ENCODE measurements around the gene IL36RN.

DNA sequence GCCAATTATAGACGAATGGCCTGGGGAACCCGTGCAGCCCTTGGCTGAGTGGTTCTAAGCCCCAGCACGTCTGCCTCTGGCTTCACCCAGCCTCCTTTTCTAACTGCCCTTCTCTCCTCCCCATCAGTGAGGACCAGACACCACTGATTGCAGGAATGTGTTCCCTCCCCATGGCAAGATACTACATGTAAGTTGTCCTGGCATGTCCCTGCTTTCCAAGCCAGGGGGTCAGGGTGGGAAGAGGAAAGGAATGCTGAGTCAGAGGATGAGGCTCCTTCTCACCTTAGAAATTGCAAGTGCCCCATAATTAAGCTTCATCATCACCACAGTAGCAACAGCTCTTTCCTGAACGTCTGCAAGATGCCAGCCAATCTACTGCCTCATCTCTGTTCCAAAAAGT, 13.6 kb downstream of the IL36RN start:
- TF ChIP-seq, protein P1, sequence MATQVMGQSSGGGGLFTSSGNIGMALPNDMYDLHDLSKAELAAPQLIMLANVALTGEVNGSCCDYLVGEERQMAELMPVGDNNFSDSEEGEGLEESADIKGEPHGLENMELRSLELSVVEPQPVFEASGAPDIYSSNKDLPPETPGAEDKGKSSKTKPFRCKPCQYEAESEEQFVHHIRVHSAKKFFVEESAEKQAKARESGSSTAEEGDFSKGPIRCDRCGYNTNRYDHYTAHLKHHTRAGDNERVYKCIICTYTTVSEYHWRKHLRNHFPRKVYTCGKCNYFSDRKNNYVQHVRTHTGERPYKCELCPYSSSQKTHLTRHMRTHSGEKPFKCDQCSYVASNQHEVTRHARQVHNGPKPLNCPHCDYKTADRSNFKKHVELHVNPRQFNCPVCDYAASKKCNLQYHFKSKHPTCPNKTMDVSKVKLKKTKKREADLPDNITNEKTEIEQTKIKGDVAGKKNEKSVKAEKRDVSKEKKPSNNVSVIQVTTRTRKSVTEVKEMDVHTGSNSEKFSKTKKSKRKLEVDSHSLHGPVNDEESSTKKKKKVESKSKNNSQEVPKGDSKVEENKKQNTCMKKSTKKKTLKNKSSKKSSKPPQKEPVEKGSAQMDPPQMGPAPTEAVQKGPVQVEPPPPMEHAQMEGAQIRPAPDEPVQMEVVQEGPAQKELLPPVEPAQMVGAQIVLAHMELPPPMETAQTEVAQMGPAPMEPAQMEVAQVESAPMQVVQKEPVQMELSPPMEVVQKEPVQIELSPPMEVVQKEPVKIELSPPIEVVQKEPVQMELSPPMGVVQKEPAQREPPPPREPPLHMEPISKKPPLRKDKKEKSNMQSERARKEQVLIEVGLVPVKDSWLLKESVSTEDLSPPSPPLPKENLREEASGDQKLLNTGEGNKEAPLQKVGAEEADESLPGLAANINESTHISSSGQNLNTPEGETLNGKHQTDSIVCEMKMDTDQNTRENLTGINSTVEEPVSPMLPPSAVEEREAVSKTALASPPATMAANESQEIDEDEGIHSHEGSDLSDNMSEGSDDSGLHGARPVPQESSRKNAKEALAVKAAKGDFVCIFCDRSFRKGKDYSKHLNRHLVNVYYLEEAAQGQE (IDR thresholded peaks at IDR 0.05; ENCODE audit: insufficient replicate concordance, low read depth), result no peak
- TF ChIP-seq POLR2AphosphoS5 (IDR thresholded peaks at IDR 0.05; ENCODE audit: low read depth), result no peak
- TF ChIP-seq, protein P2, sequence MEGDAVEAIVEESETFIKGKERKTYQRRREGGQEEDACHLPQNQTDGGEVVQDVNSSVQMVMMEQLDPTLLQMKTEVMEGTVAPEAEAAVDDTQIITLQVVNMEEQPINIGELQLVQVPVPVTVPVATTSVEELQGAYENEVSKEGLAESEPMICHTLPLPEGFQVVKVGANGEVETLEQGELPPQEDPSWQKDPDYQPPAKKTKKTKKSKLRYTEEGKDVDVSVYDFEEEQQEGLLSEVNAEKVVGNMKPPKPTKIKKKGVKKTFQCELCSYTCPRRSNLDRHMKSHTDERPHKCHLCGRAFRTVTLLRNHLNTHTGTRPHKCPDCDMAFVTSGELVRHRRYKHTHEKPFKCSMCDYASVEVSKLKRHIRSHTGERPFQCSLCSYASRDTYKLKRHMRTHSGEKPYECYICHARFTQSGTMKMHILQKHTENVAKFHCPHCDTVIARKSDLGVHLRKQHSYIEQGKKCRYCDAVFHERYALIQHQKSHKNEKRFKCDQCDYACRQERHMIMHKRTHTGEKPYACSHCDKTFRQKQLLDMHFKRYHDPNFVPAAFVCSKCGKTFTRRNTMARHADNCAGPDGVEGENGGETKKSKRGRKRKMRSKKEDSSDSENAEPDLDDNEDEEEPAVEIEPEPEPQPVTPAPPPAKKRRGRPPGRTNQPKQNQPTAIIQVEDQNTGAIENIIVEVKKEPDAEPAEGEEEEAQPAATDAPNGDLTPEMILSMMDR (IDR thresholded peaks at IDR 0.05; ENCODE audit: insufficient read depth, low read length), result no peak

Measured in HL-60 (cell line).